ENCODE measurements around the gene FBXW7.

FBXW7 gene

DNA sequence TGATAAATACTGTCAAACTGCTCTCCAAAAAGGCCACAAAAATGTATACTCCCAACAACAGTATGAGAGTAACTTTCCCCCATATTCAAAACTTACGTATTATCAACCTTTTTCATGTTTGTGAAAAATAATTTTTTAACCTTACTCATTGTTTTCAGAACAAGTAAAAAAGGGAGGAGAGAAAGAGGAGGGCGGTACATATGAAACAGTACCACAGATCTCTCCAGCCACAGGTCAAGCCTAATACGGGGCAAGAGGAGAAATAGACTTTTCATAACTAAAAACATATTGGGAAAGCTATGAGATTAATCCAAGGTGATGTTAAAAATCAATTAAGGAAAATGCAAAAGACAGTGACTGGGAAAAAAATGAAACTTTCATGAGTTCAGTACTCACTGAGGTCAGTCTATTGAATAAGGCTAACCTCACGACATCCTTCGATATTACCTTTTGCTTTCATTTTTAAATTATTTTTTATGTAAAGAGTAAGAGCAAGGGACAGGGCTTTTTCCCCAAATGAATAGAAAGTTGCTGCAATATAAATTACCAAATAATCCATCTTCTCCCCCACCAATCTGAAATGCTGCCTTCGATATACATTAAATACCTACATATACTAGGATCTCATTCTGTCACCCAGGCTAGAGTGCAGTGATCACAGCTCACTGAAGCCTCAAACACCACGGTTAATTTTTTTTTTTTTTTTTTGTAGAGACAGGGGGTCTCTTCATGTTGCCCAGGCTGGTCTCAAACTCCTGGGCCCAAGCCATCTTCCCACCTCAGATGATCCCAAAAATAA lies 25.3 kb downstream of the FBXW7 start:
- no peak for DNase-seq (ENCODE audit: low read depth)

DNA sequence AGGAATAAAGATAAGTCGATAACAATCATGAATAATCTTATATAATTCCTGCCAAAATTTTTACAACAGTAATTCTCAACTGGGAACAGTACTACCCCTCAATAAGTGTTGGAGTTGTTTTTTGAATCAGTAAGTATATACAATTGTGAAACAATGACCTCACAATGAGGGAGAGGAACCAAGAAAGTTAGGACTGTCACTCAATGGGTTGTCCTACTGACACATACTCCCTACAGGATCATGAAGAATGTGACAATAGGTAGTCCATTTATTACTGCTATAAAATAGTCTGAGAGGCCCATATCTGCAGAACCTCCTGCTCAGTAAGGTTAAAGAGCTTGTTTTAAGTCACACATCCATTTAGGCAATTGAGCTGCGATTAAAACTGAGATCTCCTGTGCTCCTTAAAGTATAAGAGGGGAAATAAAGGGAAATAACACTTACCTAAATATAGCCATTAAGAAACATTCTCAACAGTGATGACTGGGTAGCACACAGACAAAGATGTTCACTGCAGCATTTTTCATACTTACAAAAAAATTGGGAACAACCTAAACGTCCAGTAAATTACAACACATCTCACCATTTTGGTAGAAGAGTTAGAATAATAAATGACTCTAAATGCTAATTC lies 26.2 kb downstream of the FBXW7 start:
- DNase-seq (ENCODE audit: low read depth): no peak

DNA sequence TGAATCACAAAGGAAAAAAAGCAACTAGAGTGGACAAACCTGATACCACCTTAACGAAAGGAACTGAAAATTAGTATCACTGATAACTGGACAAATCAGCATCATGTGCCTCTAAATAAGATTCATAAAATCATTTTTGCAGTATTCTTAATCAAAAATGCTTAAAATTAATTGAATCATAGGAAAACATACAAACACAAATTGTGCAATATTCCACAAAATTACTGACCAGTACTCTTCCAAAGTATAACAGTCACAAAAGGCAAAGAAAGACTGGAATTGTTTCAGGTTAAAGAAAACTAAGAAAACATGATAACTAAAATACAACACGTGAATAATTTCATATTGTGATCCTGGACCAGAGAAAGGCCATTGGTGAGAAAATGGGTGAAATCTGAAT lies 27.1 kb downstream of the FBXW7 start:
- no peak for DNase-seq (ENCODE audit: low read depth)

DNA sequence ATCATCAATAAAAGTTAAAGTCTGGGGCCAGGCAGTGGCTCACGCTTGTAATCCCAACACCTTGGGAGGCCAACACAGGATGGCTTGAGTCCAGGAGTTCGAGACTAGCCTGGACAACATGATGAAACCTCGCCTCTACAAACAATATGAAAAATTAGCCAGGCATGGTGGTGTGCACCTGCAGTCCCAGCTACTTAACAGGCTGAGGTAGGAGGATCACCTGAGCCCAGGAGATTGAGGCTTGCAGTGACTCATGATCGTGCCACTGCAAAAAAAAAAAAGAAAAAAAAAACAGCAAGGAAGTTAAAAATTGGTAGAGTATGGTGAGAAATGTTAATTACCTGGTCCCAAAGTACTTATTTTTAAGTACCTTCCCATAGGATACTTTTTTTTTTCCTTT lies 27.5 kb downstream of the FBXW7 start:
- DNase-seq (ENCODE audit: low read depth): no peak

DNA sequence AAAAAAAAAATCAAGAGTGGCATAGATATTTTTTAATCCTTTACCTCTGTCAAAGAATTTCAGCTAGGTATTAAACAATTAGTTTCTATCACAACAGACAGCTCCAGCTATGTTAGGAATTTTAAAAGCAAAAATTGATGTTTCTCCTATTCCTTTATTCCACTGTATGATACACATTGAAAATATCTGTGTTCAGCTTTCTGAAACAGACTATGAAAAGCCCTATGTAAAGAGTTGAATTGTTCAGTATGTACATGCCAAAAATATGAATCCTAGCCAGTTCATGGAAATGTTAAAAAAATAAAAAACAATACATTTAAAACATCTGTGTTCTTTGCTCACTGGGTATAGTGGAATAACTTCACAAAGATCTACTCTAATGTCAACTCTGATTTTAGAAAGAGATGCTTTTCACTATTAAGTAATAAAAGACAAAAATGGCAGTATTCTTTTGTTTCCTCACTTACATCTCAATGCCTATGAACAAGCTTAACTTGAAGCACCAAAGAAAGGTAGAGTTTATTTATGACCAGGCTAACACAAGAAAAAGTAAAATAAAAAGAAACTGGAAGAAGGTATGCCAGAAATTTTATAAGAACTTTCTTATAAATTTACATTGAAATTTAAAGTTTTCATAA lies 32.1 kb downstream of the FBXW7 start:
- no peak for DNase-seq (ENCODE audit: low read depth)

DNA sequence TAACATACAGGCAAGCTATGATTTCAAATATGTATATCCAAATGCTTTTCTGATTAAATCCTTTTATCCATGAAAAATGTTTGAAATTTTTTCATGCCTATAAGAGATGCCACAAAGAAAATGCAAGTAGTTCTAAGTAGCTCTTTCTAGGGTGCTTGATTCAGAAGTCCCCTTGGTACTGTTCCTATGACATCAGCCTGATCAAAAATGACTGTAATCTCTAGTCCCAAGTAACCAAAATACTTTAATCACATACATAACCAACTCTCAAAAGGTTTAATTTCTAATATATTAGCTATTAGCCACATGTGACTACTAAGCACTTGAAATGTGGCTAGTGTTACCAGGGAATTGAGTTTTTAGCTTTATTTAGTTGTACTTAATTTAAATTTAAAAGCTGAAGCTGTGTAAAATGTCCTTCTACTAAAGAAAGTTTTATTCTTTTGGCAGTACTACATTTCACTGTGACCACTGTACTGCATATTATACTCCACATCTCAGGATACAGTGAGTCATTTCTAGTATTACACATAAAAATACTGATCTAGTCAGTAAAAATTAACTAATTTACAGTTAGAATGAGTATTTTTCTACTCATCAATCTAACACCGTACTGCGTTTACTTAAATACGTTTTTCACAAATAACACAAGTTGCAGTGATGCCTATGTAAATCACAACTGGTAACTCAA lies 33.9 kb downstream of the FBXW7 start:
- no peak for DNase-seq (ENCODE audit: low read depth)

DNA sequence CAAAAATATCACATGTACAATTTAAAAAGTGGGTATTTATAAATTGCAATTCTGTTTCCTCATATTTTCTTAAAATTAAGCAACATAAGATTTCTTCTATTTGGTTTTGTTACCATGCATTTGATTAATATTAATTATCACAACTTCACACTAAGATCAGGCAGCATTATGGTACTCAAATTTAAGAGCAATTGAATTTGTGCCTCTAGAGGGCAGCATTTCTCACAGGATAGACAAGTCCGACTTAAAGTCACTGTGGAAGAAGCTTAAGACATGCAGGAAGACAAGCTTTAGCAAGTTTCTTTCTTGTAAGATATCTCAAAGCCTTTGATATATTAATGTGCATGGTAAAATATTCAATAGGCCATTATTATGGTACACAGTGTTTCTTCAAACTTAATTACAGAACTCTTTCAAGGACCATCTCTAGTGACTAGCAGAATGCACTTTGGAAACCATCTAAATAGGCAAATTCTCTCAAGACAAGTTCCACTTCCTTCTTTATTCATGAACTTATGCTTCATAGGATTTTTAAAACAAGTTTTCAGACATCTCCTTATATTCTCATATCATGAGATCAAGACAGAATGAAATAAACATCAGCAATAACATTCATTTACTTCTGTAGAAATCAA lies 35.0 kb downstream of the FBXW7 start:
- peak; percentile 34 for DNase-seq (ENCODE audit: low read depth)

DNA sequence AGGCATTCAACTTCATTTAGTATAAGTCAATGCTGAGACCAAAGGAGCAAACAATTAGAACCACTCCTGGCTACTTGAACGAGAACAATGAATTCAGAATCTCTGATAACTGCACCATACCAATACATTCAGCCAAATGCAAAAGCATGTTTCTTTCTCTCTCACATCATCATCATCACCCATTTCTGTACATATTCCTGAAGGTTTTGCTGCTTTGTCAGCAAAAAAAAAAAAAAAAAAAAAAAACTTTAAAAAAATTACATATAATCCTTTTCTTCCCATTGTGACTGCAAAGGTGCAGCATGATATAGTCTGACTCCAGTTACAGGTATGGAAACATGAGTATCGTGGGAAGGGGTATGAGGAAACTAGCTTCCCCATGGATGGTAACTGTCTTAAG lies 35.6 kb downstream of the FBXW7 start:
- DNase-seq (ENCODE audit: low read depth): no peak

DNA sequence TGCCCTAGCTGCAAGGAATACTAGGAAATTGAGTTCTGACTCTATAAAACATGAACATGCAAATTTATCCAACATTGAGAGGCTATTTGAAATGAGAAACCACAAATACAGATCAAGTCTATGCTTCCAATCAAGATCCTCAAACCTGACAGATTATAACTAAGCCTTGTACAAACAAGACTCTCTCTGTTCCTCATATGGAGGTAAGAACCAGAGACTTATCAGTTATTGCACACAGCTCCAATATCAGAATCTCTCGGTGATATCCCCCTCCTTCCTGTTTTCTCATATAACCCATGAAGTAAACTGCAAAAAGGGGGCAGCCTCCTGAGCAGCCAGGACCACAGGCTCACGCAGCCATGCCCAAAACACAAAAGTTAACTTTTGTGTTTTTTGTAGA lies 36.5 kb downstream of the FBXW7 start:
- DNase-seq (ENCODE audit: low read depth): no peak

DNA sequence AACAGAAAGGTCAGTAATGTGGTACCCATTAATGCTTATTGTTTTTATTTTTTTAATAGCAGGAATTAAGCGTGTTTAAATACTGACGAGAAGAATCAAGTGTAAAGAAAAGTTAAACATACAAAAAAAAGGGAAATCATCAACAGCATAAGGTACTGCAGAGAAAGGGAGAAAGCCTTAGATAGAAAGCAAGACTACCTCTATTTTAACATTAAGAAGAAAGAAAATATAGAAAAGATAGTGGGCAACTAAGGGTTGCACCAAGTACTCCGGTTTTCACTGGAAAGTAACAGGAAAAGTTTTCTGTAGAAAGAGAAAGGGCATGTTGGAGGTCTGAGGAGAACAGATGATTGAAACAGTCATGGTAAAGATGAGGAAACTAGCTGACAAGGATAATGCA lies 41.9 kb downstream of the FBXW7 start:
- DNase-seq (ENCODE audit: low read depth): no peak

DNA sequence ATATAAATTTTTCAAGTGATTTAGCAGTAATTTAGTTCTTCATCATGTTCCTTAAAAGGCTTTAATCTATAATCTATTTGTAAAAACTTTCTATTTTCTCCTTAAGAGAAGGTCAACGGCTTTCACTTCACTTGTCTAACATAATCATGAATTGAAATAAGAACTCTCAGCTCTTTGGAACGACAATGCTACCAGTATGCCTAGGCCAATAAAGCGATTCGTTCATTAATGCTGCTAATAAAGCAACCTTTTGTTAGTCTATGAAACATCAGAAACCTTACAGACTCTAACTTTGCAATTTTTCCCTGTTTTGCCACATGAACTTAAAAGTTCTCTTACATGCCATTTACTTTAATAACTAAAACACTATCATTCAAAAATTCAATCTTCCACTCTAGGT lies 47.6 kb downstream of the FBXW7 start:
- no peak for DNase-seq (ENCODE audit: low read depth)

DNA sequence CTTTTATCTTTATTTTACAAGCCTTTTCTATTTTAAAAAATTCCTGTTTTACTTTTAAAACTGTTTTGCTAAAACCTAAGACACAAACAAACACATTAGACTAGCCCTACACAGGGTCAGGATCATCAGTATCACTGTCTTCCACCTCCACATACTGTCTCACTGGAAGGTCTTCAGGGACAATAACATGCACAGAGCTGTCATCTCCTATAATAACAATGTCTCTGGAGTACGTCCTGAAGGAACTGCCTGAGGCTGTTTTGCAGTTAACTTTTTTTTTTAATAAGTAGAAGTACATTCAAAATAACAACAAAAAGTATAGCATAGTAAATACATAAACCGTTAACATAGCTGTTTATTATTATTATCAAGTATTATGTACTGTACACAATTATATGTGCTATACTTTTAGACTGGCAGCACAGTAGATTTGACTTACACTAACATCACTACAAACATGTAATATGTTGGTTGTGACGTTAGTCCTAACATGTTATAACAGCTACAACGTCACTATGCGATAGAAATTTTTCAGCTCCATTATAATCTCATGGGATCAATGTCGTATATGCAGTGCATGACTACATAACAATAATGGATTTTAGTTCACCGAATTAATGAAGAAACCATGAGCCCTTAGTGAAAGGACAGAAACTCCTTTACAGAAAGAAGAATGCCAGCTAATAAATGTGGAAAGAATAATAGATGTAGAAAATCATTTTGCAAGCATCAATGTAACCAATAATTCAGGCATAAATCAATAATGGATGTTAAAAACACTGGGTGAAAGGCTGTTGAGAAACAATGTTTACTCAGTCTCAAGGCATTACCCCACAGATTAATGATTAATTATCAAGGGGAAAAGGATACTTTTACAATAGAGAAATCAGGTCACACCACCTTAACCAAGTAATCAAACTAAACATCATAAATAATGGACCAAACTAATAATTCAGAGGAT lies 49.2 kb downstream of the FBXW7 start:
- no peak for DNase-seq (ENCODE audit: low read depth)

DNA sequence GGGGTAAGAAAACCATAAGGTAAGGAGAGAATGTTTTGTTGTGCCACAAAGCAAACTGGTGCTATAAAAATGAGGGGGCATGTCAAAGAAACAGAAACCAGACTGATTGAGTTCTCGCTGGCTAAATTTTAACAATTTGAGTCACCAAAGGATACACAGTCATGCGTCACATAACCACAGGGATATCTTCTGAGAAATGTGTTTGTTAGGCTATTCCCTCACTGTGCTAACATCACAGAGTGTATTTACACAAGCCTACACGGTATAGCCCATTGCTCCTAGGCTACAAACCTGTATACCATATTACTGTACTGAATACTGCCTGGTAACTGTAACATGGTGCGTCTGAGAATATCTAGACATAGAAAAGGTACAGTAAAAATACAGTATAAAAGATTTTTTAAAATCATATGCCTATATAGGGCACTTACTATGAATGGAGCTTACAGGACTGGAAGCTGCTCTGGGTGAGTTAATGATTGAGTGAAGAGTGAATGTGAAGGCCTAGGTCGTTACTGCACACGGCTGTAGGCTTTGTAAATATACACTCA lies 50.1 kb downstream of the FBXW7 start:
- DNase-seq (ENCODE audit: low read depth): peak; percentile 22

DNA sequence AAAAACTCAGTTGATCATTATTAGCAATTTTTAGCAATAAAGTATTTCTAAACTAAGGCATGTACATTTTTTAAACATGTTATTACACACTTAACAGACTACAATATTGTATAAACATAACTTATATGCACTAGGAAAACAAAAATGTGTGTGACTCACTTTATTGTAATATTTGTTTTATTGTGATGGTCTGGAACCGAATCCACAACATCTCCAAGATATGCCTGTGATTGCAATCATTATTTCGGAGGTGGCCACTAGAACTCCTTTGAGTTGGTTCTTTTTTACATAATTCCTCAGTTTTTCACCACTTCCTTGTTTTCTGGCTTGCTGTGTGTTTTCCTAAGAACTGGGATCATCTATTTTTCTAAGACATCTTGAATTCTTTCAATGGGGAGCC lies 53.7 kb downstream of the FBXW7 start:
- DNase-seq (ENCODE audit: low read depth): no peak

DNA sequence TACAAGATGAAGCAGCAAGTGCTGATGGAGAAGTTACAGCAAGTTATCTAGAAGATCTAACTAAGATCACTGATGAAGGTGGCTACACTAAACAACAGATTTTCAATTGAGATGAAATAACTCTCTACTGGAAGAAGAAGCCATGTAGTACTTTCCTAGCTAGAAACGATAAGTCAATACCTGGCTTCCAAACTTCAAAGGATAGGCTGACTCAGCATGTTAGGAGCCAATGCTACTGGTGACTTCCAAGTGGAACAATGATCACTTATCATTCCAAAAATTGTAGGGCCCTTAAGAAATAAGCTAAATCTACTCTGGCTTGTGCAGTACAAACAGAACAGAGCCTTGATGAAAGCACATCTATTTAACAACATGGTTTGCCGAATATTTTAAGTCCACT lies 55.0 kb downstream of the FBXW7 start:
- no peak for DNase-seq (ENCODE audit: low read depth)

DNA sequence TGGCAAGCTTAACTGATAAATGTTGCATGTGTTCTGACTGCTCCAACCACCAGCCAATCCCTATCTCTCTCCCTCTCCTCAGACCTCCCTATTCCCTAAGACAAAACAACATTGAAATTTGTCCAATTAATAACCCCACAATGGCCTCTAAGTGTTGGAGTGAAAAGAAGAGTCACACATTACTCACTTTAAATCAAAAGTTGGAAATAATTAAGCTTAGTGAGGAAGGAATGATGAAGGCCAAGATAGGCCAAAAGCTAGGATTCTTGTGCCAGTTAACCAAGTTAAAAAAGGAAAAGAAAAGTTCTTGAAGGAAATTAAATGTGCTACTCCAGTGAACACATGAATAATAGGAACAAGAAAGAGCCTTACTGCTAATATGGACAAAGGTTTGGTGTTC lies 55.6 kb downstream of the FBXW7 start:
- DNase-seq (ENCODE audit: low read depth): no peak

DNA sequence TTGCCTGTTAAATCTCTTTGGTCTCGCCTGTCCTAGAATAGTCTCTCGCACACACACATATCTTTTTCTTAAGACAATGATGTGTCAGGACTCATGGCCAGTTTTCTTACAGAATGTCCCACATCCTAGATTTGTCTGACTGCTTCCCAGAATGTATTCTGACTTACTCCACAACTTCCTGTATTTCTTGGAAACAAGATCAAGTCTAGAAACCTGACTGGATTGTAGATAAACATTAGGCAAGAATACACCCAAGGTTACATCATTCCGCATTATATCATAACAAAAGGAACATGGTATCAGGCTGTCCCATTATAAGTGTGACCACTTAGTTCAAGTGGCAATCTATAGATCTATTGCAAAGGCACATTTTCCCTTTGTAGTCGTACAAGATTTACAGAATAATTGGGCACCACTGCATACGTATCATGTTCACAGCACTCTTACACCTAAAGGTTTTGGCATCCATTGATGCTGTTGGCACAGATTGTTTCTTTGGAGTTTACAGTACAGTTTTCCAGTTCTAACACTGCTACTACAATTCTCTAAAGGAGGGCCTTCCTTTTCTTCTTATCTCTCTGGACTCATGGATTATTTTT lies 56.4 kb downstream of the FBXW7 start:
- no peak for DNase-seq (ENCODE audit: low read depth)

DNA sequence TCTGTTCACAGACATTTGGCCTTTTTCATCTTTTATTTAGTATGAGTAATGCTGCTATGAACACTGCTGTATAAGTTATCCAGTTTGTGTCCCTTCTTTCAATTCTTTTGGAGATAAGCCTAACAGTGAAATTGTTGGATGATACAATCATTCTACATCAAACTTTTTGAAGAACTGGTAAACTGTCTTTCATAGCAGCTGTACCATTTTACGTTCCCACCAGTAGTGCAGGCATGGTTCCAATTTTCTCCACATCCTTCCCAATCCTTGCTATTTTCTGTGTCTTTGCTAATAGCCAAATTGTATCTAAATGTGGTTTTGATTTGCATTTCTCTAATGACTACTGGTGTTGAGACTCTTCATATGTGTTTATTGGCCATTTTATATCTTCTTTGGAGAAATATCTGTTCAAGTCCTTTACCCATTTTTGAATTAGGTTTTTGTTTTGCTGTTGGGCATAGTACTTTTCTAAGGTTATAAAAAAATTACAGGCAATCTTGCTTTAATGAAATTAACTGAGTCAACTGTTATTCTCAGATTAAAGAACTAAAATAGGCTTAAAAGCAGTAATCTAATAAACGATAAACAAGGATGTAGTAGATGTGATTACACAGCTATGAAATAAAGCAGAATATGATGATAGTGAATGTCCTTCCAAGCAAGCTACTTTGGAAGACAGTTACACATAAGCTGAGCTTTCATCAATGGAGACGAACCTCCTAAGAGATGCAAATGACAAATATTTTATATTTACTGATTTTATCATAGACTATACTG lies 57.2 kb downstream of the FBXW7 start:
- DNase-seq (ENCODE audit: low read depth): no peak

DNA sequence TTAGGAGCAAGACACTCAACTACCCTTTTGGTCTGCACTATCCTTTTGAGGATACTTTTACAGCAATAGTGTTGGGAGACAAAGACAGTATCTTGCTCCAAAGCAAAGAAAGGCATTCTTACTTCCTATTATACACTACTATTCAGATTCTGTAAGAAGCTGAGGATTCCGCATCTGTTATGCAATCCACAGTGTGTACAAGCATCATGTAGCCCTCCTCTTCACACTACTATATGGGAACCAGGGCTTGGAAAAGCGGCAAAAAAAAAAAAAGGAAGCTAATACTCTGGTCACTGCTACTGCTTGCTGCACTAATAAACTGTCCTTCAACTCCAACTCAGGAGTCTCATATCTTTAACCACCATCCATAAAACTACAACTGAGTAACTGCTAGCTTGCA lies 59.1 kb downstream of the FBXW7 start:
- DNase-seq (ENCODE audit: low read depth): no peak

Measured in GM04503 (cell line).